GM10266 (cell line): ENCODE data around the gene CTDSPL.

Experiments used
- DNase-seq: peaks from one replicate; pipeline ENCODE4 v3.0.0; 2012; ENCODE audit errors: extremely low spot score
- TF ChIP-seq, protein P1 (sequence below): IDR thresholded peaks from 2 replicates; pipeline ENCODE4 v1.5.1; 2012; ENCODE audit warnings: mild to moderate bottlenecking, low read depth; ENCODE audit not compliant: control insufficient read depth, insufficient read depth; ENCODE audit errors: missing control alignments

The CTDSPL gene

DNA sequence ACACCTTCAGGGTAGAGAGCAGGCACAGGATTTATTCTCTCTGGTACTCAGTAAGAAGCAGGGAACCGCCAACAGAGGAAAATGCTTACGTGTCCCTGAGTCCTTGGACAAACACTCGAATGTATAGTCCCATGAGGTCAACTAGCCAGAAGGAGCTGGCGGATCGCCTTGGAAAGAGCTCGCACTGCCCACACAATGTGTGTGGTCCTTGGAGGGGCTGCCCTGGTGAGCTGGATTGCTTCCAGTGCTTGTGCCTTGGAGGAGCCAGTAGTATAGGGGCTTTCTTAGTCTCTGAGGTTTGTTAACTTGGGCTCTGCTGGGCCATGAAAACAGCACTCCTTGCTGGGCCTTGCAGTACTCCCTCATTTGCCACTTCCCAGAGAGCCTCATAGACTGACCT, 88.2 kb downstream of the CTDSPL start:
- DNase-seq = no peak
- TF ChIP-seq, protein P1, sequence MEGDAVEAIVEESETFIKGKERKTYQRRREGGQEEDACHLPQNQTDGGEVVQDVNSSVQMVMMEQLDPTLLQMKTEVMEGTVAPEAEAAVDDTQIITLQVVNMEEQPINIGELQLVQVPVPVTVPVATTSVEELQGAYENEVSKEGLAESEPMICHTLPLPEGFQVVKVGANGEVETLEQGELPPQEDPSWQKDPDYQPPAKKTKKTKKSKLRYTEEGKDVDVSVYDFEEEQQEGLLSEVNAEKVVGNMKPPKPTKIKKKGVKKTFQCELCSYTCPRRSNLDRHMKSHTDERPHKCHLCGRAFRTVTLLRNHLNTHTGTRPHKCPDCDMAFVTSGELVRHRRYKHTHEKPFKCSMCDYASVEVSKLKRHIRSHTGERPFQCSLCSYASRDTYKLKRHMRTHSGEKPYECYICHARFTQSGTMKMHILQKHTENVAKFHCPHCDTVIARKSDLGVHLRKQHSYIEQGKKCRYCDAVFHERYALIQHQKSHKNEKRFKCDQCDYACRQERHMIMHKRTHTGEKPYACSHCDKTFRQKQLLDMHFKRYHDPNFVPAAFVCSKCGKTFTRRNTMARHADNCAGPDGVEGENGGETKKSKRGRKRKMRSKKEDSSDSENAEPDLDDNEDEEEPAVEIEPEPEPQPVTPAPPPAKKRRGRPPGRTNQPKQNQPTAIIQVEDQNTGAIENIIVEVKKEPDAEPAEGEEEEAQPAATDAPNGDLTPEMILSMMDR = no peak

DNA sequence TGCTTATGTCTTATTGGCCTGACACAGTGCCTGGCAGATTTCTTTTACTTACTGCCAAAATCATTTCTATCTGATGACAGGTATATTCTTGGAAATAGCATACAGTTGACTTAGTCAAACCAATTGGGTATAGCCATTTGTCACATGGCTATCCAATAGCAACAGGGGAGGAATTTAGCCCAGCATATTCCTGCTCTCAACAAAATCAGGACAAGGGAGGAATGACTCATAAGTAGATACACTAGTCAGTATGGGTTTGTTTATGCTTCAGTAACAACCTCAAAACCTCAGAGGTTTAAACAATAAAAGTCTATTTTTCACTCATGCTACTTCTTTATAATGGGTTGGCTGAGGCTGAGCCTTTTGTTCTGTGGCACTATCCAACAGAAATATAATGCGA, 90.9 kb downstream of the CTDSPL start:
- no peak for DNase-seq
- TF ChIP-seq, protein P1 = no peak

DNA sequence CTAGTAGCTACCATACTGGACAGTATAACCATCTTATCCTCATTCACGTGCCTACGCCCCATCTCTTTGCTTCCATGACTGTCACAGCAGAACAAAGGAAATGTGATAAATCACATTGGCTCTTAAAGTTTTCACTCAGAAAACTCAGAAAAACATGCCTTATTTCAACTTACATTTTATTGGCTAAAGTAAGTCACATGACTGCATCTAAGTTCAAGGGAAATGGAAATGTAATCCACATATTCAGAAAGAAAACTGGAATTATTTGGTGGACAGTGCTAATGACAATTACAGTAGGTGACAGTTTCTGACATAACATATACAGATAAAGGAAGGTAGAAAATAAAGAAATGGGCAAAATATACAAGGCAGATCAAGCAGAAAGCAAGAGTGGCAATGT, 91.5 kb downstream of the CTDSPL start:
- DNase-seq = no peak
- TF ChIP-seq, protein P1 = no peak

GRCh38 chr3:37953707-37954394, 92.2 kb downstream of the CTDSPL start:
- TF ChIP-seq, protein P1 = no peak
- DNase-seq = no peak

GRCh38 chr3:37954881-37955280, 93.2 kb downstream of the CTDSPL start:
- TF ChIP-seq, protein P1 = no peak
- DNase-seq = no peak

DNA sequence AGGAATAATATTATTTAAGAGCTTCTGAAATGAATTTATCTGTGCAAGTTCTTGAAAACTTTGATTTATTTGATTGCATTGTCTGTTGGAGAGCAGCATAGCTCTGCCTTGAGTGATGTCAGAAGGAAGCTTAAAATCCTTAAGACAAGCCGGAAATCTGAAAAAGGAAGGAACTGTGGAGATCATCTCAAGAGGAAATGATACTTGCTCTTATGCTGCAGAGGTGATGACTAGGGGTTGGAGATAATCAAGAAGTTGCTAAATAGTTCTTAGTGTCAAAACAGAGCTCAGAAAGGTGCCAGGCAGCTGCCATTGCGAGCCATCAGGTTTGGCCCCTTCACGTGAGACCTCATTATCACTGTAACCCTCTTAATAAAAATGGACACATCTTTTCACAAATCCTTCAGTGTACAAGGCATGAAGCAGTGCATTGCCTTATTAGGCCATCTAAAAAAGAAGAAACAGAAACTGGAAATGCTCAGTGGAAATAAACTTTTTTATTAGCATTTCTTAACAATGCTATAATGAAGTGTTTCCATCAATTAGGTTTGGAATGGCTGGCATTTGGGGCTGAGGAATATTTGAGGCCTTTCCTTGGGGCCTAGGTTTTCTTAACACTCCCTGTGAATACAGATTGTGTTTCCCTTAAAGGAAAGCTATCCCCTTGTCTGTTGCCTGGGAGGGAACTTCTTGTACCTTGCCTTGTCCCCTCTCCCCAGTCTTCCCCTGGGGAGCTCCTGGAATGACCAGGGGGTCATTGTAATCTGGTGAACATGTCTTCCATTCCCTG, 94.4 kb downstream of the CTDSPL start:
- TF ChIP-seq, protein P1 = no peak
- no peak for DNase-seq
